NCI-H510A (cell line): Measurements from ENCODE around the gene TBXA2R.
"Not testable (repeated sequence)": the region's sequence is repeated elsewhere in the genome, so short reads cannot be mapped to it uniquely, and the experiment has no call there.

Experiments used
- DNase-seq: peaks from one replicate; lab custom pipeline; 2025; lab: John Stamatoyannopoulos, UW

Gene TBXA2R

DNA sequence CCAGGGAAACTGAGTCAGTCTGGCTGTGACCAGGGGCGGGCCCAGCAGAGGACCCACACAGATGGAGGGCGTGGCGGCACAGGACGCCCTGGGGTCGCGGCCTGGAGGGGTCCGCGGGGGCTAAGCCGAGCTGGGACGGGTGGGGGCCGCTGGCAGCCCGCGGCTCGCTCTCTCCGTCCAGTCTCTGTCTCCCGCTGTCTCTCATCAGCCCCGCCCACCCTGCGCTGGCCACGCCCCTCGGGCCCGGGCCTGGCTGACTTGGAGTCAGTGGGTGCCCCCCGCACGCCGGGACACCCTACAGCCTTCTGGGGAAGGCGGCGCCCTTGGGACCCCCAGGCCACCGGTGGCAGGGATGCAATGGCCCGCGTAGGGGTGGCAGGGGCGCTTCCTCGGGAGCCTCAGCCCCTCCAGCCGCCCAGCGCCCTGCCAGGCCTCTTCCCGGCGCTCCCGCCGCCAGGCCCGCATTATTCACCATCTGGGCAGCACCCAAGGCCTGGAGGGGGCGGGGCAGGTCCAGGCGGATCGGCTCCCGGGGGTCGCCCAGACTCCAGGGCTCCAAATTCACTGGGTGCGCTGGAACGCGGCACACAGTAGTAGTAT lies at the start of gene TBXA2R:
Gene TBXA2R (minus strand): TSS at position 186 of the 600 bp plus-strand sequence. CDS start 6,241 bp downstream, outside the sequence.
- no peak for DNase-seq

DNA sequence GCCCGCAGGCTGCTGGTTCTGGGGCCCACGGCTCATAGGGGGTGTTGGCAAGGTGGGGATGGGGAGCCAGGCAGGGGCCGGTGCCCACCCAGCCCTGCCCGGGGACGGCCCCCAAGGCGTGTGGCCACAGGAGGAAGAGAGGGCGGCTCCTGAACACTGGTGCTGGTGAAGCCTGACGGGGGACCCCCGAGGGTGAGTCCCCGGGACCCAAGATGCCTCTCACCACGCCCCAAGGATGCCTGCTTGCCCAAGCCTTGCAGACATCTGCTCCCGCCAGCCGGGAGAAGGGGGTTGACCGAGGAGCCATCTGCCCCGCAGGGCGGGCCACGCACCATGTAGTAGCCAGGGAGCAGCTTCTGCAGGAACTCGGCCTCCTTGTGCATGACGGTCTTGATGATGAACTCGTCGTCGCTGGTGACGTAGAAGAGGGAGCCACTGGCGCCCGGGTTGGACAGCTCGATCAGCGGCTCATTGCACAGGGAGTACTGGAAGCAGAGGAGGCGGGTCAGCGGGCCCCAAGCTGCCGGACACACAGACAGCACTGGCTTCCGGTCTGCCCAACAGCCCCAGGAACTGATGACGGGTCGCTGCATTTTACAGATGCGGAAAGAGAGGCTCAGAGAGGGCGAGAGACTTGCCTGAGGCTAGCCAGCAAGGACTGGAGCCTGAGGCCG lies 49.5 kb upstream of the TBXA2R start:
- DNase-seq: no peak

DNA sequence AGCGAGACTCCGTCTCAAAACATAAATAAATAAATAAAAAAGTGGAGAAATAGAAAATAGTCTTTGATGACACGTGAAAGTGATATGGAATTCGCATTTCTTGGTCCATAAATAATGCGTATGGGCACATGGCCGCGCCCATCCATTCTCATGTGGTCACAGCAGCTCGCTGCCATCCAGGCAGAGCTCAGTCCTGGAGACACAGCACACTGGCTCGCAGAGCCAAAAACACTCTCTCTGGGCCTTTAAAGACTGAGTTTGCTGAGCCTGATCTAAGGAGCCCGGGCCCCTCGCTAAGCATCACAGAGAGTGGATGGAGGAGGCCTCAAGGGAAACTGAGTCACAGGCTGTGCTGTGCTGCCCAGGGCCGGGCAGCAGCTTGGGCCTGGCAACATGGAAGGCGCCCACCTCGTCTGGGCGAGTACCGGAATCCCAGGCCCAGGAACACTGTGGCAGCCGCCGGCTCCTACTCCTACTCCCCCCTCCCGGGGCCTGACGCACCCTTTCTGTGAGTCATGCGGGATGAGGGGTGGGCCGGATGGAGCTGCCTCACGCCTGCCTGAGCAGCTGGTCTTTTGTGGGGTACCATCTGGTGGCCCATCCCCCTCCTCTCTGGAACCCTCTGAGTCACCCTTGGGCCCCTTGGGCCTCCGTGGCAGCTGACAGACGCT lies 48.9 kb upstream of the TBXA2R start:
- DNase-seq: no peak

DNA sequence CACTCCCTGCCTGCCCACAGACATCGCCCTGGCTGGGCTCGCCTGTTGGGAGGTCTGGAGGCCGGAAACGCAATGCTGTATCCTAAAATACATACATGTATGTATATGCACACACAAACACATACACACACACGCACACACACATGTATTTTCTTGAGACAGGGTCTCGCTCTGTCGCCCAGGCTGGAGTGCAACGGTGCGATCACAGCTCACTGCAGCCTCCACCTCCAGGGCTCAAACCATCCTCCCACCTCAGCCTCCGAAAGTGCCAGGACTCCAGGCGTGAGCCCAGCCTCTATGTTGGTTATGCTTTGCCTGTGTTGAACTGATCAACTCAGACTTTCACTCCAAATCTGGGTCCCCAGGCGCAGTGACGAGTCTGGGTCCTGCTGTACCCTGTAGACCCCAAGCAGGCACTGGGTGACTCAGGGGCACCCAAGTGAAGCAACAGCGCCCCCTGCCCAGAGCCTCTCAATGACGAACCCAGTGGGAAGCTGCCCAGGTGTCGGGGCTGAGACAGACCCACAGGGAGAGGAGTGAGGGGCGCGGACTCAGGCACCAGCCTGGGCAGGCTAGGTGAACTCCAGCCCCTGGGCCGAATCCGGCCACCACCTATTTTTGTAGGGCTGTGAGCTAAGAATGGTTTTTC lies 47.3 kb upstream of the TBXA2R start:
- DNase-seq: no peak

DNA sequence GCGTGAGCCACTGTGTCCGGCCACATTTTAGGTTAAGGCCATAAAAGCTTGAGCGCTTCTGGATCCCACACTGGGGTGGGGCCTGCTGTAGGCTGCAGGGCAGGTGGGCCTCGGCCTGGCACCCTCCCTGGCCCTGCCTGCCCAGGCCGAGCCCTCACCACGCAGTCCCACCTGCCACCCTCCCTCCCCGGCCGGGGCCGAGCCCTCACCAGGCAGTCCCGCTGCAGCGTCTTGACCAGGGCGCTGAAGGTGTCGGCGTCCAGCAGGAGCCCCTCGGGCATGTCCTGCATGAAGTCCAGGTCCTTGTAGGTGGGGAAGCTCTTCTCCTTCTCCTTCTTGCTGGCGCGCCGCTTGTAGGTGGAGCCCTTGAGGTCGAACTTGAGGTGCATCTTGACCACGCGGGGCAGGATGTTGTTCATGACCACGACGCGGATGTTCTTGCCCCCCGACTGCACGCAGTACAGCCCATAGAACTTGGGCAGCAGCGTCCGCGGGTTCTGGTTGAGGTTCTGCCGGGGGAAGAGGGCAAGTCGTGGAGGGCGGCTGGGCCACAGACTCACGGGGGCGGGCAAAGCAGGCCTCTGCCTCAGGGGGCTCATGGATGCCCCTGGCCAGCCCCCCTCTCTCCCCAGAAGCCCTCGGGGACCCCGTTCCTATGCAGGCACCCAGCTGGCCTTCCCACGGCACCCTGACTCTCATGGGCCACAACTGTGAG lies 46.6 kb upstream of the TBXA2R start:
- no peak for DNase-seq

DNA sequence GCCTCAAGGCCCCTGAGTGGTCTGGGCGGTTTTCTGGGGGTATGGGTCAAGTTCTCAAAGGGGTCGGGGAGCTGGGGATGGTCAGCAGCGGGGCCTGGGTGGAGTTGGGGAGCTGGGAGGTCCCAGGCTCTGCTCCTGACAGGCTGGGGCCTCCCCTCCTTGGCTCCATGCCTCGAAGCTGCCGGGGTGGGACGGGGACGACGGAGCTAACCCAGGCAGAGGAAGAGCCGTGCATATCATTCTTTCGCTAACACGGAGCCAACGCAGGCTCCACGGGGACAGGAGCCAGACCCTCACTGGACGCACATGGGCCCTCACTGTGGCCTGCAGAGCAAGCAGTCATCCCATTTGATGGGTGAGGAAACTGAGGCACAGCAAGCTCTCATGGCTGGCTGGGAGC lies 45.7 kb upstream of the TBXA2R start:
- DNase-seq: no peak

DNA sequence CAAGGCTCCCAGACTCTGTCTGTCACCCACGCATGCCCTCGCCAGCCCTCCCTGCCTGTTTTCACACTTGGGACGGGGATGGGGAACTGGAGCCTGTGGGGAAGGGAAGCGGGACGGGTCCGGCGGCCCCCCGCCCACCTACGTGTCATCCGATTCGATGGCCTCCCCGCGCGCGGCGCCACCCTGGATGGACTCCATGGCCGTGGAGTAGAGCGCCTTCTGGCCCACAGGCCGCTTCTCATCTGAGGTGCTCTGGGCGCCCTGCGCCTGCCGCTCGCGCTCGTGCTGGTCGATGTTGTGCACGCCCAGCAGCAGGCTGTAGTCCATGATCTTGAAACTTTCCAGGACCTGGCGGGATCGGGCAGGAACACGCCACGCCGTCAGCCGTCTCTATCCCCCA lies 45.0 kb upstream of the TBXA2R start:
- DNase-seq: no peak

DNA sequence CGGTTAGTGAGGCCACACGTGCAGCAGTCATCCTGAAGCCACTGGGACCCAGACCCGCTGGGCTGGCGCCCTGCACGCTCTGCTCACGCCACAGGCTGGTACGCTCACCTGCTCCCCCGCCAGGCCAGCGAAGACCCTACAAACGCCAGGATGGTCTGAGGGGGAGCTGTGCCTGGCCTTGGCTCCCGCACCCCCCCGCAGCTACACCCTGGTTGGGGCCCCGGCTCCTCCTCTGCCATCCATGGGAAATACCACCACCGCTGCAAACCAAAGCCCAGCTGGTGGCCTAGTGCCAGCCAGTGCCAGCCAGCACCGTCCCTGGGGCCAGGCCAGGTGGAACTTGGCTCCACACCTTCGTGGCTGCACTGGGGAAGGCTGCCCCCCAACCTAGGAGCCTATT lies 43.2 kb upstream of the TBXA2R start:
- no peak for DNase-seq

DNA sequence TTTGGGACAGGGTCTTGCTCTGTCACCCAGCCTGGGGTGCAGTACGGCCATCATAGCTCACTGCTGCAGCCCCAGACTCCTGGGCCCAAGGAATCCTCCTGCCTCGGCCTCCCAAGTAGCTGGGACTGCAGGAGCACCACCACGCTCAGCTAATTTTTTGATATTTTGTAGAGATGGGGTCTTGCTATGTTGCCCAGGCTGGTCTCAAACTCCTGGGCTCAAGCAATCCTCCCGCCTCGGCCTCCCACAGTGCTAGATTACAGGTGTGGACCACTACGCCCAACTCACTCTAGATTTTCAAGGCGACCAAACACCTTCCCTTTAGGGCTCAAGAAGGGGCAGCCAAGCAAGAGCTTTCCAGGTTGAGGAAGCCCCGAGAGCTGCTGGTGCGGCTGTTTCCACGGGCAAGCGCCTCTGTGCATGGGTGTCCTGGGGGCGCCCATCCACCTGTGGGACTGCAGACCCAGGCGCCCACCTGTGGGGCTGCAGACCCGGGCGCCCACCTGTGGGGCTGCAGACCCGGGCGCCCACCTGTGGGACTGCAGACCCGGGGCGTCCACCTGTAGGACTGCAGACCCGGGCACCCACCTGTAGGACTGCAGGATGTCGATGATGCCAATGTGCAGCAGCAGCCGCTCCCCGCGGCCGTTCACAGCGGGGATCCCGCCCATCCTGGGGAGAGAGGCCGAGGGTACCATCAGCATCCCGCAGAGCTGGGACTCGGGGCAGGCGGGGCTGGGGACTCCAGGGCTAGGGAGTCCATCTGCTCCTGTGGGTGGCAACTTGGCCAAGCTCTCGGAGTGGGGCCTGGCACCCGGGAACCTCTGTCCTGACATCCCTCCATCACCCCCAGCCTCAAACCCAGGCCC lies 41.6 kb upstream of the TBXA2R start:
- no peak for DNase-seq

DNA sequence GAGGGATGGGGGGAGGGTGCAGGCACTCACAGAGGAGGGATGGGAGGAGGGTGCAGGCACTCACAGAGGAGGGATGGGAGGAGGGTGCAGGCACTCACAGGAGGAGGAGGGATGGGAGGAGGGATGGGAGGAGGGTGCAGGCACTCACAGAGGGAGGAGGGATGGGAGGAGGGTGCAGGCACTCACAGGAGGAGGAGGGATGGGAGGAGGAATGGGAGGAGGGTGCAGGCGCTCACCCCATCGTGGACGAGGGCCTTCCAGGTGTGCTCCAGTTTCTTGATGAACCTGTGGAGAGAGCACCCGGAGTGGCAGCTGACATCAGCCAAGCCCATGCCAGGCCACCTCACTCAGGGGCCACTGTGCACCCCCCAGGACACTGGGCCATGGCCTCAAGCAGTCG lies 40.4 kb upstream of the TBXA2R start:
- not testable (repeated sequence) for DNase-seq

DNA sequence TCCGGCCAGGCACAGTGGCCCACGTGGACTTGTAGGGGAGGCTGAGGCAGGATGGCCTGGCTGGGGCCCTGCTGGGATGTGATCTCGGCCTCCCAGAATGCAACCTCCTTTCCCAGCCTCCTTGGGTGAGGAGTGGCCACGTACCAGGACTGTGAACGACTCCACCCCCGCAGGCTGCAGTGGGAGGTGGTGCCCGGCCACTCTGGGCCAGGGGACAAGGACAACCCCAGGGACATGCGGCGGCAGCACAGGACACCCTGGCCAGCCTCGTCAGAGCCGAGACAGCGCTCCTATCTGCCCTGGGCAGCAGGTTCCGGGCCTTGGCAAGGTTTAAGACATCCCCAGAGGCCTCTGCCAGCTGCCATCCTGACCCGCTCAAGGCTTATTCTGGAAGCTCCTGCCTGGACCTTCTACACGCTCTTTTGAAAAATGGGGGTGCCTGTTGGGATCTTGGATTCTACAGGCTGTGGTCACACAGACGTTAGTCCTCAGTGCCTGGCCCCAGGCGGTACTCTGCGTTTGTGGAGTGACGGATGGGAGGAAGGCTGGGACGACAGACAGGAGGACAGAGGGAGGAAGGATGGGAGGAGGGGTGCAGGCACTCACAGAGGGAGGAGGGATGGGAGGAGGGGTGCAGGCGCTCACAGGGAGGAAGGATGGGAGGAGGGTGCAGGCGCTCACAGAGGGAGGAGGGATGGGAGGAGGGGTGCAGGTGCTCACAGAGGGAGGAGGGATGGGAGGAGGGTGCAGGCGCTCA lies 39.8 kb upstream of the TBXA2R start:
- DNase-seq: no peak

DNA sequence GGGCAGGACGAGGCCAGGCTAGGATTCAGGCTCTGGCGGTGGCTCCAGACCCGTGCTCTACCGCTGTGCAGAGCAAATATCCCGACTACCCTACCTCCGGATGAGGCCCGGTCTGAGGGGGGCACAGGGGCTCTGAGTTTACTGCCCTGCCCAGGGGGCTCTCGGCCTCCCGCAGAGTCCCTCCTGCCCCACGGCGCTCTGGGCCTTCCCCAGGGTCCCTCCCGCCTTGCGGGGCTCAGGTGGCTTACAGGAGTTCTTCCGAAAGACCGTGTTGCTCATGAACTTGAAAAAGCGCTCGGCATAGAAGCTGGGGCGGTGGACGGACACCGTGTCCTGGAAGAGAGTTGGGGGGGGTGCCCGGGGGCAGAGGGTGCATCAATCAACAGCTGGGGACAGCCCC lies 39.1 kb upstream of the TBXA2R start:
- DNase-seq: no peak

DNA sequence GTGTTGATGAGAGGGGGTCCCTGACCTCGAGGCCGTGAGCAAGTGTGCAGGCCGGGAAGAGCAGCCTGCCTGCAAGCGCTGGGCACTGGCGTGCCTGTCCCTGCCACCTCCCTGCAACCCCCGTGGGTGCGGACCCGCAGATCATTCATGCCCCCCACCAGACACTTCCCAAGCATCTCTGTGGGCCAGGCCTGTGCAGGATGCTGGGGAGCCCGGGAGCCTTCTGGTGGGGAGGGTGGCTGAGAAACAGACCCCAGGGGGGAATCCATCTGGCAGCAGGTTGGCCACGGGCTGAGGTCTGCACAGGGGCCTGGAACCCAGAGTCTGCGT lies 38.4 kb upstream of the TBXA2R start:
- no peak for DNase-seq

DNA sequence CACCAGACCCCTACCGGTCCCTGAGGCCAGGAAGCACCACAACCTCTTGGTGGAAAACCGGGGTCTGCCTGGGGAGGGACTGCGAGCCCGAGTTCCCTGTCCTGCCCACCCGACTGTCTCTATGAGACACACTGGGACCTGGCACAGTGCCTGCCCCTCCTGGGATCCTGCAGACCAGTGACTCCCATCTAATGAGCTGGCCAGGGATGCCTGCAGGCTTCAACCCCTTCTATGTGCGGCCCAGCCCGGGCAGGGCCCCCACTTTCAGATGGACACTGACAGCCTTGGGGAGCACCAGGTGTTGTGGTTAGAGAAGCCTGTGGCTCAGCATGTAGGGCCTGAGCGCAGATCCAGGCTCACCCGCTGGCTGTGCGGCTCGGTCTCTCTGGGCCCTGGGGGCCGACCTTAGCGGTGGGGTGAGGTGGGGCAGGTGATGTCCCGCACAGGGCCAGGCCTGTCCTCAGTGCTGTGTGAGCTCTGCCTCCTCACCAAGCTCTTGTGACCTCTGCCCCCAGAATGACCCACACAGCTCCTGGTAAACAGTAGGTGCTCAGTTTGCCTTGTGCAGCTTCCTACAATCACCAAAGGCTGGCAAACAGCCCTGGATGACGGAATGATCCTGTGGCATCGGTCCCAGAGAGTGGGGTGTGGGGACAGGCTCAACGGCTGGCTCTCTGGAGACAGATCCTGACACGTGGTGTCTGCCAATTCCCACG lies 37.8 kb upstream of the TBXA2R start:
- no peak for DNase-seq

DNA sequence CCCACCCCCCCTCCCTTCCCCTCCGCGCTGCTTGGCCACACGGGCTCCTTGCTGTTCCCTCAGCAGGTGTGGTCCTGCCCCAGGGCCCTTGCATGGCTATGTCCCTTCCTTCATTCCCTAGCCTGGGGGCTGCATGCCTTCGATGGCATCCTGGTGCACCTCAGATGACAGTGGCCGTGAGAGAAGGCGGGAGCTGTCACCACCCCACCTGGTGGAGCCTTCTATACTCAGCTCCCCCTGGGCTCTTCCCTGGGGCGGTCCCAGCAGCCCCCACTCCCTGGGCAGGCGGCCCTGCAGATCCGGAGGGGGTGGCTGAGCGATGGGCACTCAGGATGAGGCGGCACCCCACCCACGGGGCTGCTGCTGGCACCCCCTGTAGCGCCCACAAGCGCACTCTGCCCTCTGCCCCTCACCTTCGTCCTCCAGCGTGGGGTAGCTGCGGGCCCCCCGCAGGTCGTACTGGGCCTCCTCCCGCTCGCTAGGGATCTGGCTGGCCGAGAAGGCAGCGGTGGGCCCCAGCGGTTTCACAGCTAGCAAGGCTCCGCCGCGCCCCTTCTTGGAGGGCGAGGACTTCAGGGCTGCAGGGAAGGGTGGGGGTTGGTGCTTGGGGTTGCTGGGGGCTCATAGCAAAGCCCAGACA lies 37.1 kb upstream of the TBXA2R start:
- DNase-seq: no peak

DNA sequence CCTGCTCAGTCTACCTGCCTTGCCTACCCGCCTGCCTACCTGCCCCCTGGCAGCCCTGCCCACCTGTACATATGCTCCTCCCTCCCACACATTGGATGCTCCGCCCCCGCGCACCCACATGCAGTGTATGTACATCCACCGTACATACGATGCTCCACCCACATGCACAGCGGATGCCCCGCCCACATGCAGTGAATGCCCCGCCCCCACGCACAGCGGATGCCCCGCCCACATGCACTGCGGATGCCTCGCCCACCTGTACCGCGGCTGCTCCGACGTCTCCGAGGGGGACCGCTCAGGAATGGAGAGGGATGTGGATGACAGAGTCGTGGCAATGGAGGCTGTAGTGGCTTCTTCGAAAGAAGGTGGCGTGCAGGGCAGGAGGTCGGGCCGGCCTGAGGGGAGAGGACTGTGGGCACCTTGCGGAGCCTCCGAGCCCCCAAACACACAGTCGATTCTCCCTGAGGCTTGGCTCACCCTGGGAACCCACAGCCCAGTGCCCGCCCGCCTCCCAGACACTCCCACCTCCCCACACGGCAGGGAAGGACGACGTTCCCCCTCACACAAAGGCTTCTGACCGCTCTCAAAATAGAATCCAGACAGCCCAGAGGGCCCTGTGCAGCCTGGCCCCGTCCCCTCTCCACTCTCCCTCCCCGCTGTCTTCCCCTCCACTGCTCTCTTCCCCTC lies 36.5 kb upstream of the TBXA2R start:
- no peak for DNase-seq

DNA sequence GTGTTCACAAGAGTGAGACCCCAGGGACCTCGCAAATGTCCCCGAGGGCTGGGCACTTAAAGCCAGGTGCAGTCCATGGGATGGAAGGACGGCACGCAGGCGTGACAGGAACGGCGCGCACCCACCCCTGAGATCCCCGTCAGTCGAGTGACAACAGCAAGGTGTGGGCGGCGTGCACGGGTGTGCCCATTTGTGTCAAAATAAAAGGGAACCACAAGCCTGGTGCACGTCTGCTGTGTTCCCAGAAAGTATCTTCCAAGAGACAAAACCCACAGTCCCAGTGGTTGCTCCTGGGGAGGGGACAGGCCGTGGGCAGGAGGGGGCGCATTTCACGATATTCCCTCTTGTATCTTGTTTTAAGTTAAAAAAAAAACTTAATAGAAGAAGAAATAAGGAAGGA lies 35.6 kb upstream of the TBXA2R start:
- no peak for DNase-seq

DNA sequence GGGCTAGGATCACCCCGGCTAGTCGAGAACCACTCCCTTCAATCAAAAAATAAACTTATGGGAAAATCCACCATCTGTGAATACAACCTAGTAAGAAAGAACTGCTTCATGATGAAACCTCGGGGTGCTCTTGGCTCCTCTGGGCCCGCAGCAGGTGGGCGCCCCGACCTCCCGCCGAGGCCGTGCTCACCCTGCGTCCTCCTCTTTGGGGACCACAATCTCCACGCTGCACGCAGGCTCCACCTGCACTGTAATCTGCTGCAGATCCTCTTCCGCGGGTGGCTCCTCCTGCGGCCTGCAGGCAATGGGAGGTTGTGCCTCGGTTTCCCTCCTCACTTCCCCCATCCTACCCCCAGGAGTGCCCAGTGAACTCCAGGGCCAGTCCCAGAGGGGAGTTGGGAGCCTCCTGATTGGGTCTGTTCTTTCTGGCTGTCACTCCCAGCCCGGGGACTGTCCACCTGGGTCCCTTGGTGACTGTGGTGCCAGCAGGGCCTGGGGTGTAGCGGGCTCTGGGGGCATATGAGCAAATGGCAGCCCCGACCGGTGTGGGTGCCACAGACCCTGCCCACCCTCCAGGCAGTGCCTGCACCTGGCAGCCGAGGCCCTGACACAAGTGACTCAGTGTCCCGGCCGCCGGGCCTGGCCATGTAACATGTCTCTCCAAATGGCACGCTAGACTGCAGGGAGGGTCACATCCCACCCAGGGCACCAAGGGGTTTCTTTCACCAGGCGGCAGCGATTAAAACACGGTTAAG lies 35.0 kb upstream of the TBXA2R start:
- DNase-seq: no peak
